SJSA1 (cell line): ENCODE data around the gene ARMC9. TPM values are rescaled to one million over a fixed set of nuclear protein-coding genes. Genes with fewer than 3 reads are reported as not detected.
"Not testable (repeated sequence)": the region's sequence is repeated elsewhere in the genome, so short reads cannot be mapped to it uniquely, and the experiment has no call there.

Experiments
- DNase-seq, 2 experiments: peaks; one replicate each; pipeline ENCODE4 v3.0.0-alpha.2; 2015 to 2020; ENCODE audit warnings: low spot score in 2 of 2, low read depth in 1 of 2
- H3K27ac ChIP-seq: fragments of 250-450 bp; sonication (Bioruptor Pico); 2 replicates; pipeline ENCODE4 v1.5.1; 2020; ENCODE audit warnings: mild to moderate bottlenecking, moderate library complexity
- H3K27me3 ChIP-seq: fragments of 250-450 bp; sonication (Bioruptor Pico); replicated peaks from 2 replicates; pipeline ENCODE4 v1.5.1; 2020; ENCODE audit warnings: mild to moderate bottlenecking, moderate library complexity
- H3K36me3 ChIP-seq: fragments of 250-450 bp; sonication (Bioruptor Pico); 2 replicates; pipeline ENCODE4 v1.5.1; 2020; ENCODE audit warnings: mild to moderate bottlenecking
- H3K4me1 ChIP-seq: fragments of 250-450 bp; sonication (Bioruptor Pico); replicated peaks from 2 replicates; pipeline ENCODE4 v1.6.1; 2021; ENCODE audit warnings: mild to moderate bottlenecking
- H3K4me3 ChIP-seq: fragments of 250-450 bp; sonication (Bioruptor Pico); 2 replicates; pipeline ENCODE4 v1.5.1; 2020; ENCODE audit warnings: mild to moderate bottlenecking
- H3K9me3 ChIP-seq: fragments of 250-450 bp; sonication (Bioruptor Pico); replicated peaks from 2 replicates; pipeline ENCODE4 v1.5.1; 2020; ENCODE audit warnings: mild to moderate bottlenecking
- total RNA-seq: library from RNA; depleted of rRNA; stranded (reverse); fragments of >200 nt; shearing (Covaris generic); gene quantifications from 2 replicates; pipeline ENCODE4 v1.2.3, GENCODE V29; 2014

Gene ARMC9
- total RNA-seq, 1 experiment from 2014 or later, result 19.1 TPM

DNA sequence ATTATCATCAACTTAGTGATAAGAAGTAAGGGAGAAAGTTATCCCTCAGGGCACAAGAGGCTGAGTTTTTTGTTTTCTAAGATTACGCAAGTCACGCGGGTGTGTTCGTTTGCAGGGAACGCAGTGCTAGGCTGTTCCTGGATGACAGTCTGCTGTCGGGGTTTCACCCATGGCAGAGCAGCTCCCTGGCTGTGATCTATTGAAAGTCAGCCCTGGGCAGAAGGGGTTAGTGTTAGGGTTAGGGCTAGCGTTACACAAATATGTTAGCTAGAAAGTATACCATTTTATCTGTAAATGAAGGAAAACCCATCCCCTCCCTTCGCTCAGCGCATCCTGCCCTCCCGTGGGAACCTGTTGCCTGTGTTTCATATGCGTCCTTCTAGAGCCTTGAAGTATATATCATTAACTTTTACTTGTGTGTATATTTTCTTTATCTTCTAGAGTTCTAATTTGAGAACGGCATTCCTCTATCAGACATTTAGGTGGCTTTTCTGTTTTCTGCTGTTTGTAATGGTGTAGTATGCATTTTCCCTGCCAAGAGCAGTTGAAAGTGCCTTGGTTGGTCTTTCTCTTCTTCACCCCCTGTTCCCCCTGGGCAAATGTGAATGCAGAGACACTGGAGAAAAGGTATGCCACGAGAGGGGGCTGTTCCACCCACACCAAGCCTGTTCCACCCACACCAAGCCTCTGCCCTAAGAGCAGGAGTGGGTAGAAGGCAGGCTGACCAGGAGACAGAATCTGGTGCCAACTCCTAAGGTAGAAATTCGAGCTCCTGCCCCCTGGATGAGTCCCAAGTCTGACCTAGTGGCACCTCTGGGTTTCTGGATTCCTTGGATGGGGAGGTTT is 47.0 kb downstream of the ARMC9 start:
- no peaks in the 10 kb centered on the region for H3K27me3 ChIP-seq
- H3K27ac ChIP-seq, result no peak overlapping the region
- peak in 1 of 2 experiments; percentile 26 for DNase-seq
- no peak overlapping the region for H3K4me3 ChIP-seq
- H3K4me1 ChIP-seq, result no peaks in the 10 kb centered on the region
- no peaks in the 10 kb centered on the region for H3K9me3 ChIP-seq
- no peaks in the 10 kb centered on the region for H3K36me3 ChIP-seq

DNA sequence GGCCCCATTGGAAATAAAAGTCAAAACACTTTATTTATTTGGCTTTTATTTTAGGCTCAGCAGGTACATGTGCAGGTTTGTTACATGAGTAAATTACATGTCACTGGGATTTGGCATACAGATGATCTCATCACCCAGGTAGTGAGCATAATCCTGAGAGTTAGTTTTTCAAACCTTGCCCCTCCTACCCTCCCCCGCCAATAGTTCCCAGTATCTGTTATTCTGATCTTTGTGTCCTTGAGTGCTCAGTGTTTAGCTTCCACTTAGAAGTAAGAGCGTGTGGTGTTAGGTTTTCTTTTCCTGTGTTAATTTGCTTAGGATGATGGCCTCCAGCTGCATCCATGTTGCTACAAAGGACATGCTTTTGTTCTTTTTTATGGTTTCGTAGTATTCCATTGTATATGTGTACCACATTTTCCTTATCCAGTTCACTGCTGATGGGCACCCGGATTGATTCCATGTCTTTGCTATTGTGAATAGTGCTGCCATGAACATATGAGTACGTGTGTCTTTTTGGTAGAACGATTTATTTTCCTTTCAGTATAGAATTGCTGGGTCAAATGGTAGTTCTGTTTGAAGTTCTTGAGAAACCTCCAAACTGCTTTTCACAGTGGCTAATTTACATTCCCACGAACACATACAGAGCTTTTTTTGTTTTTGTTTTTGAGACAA is 47.9 kb downstream of the ARMC9 start:
- Histone ChIP-seq H3K9me3 (no peaks in the 10 kb centered on the region), H3K27ac (no peak overlapping the region), H3K4me1 (no peaks in the 10 kb centered on the region), H3K4me3 (no peak overlapping the region), H3K36me3 (no peaks in the 10 kb centered on the region), H3K27me3 (no peaks in the 10 kb centered on the region)
- DNase-seq, result no peak

DNA sequence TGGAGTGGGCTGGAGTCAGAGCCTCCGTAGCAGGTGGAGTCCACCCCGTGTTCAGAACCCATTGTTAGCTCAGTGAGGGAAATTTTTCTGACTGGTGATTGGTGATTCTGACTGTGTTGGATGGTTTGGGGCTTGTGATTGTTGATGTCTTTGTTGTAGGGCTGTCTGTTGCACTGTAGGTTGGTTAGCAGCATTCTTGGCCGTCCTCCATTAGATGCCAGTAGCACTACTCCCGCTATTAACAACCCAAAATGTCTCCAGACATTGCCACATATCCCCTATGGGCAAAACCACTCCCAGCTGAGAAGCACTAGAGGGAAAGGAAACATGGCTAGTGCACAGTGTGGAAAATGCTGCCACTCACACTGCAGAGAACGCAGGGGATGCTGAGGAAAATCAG is 51.7 kb downstream of the ARMC9 start:
- Histone ChIP-seq H3K9me3 (no peaks in the 10 kb centered on the region), H3K4me3 (no peak overlapping the region), H3K36me3 (0 out of 2 replicates have a peak, but pooled peaks cover 3% of the 10 kb centered on the region), H3K4me1 (no peaks in the 10 kb centered on the region), H3K27me3 (no peaks in the 10 kb centered on the region), H3K27ac (no peak overlapping the region)
- DNase-seq, result no peak

DNA sequence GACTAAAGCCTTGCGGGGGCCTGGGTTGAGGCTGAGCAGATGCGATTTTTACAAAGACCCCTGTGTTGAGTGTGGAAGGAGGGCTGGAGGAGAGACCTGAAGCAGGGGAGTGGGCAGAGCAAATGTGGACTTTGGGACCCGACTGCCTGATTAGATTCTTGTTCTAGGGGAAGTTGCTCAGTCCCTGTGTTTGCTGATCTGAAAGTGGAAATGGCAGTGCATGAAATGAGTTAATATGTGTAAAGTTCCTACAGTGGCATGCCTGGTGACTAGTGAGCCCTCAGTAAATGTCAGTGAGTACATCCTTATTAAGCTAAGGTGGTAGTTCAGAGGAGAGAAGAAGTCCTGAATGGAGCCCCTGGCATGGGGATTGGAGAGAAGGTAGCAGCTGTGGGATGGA is 52.3 kb downstream of the ARMC9 start:
- Histone ChIP-seq H3K27me3 (no peaks in the 10 kb centered on the region), H3K27ac (no peak overlapping the region), H3K4me1 (no peaks in the 10 kb centered on the region), H3K4me3 (no peak overlapping the region), H3K36me3 (0 out of 2 replicates have a peak, but pooled peaks cover 3% of the 10 kb centered on the region), H3K9me3 (no peaks in the 10 kb centered on the region)
- no peak for DNase-seq

DNA sequence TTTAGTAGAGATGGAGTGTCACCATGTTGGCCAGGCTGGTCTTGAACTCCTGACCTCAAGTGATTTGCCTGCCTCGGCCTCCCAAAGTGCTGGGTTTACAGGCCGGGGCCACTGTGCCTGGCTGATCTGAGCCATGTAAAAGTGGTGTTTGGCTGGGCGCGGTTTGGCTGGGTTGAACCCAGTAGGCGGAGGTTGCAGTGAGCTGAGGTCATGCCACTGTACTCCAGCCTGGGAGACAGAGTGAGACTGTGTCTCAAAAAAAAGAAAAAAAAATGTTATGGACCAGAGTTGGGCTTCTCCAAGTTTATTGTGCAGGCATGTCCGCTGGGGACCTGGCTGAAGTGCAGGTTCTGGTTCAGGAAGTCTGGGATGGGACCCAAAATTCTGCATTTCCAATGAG is 54.9 kb downstream of the ARMC9 start:
- H3K27ac ChIP-seq, H3K4me1 ChIP-seq, H3K36me3 ChIP-seq, H3K9me3 ChIP-seq, DNase-seq, H3K4me3 ChIP-seq, H3K27me3 ChIP-seq: not testable (repeated sequence)

DNA sequence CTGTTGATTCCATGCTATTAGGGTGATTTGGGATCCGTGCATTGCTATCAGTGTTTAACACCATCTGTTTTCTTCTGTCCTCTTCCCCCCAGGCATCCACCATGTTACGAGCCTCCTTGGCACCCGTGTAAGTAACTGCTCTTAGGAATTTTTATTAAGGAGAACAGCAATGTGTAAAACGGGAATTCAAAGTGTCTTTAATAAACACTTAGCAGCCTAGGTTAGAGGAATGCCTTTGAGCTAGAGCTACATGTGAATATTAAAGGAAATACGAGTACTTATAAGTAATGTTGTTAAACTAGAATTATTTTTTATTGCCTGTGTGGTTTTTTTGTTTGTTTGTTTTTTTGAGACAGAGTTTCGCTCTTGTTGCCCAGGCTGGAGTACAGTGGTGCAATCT is 58.1 kb downstream of the ARMC9 start:
- DNase-seq, result no peak
- Histone ChIP-seq H3K27ac (no peak overlapping the region), H3K36me3 (0 out of 2 replicates have a peak, but pooled peaks cover 3% of the 10 kb centered on the region)

DNA sequence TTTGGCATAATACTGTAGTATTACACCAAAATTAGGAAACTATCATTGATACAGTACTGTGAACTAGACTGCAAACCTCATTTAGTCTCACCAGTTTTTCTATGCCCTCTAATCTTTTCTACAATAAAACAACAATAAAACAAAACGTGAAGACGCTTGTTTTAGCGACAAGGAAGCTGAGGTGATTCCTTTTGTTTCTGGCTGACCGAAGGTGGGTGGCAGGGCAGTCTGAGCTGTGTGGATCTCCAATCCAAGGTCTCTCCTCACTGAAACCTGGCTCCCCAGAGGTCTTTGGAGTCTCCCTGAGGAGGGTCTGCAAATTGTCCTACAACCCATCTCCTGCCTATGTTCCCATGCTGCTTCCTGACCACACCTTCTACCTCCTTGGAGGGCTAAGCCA is 59.3 kb downstream of the ARMC9 start:
- H3K9me3 ChIP-seq, result no peaks in the 10 kb centered on the region
- 0 out of 2 replicates have a peak, but pooled peaks cover 3% of the 10 kb centered on the region for H3K36me3 ChIP-seq
- no peaks in the 10 kb centered on the region for H3K27me3 ChIP-seq
- H3K27ac ChIP-seq, result no peak overlapping the region
- DNase-seq, result no peak
- H3K4me3 ChIP-seq, result no peak overlapping the region
- H3K4me1 ChIP-seq, result peaks cover 7% of the 10 kb centered on the region

More for the DNA sequence above, 58.1 kb downstream of the ARMC9 start:
- Histone ChIP-seq H3K27me3 (no peaks in the 10 kb centered on the region), H3K4me3 (no peak overlapping the region), H3K9me3 (no peaks in the 10 kb centered on the region), H3K4me1 (peaks cover 7% of the 10 kb centered on the region)

DNA sequence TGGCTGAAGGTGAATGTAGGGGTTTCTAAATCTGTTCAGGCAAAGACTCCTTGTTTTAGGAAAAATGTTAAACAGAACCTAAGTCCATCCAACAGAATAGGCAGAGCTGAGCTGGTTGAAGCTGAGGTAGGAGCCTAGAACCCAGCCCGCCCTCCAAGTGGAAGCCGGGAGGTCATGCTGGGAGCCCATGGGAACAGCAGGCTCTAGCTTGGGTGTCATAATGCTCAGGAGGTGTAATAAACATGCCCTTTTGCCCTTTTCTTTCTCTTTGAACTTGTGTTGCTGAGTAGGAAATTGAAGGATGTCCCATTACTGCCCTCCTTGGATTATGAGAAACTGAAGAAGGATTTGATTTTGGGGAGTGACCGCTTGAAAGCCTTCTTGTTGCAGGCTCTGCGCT is 60.3 kb downstream of the ARMC9 start:
- Histone ChIP-seq H3K4me3 (no peak overlapping the region), H3K27me3 (no peaks in the 10 kb centered on the region), H3K9me3 (no peaks in the 10 kb centered on the region), H3K4me1 (peaks cover 7% of the 10 kb centered on the region), H3K27ac (no peak overlapping the region), H3K36me3 (0 out of 2 replicates have a peak, but pooled peaks cover 3% of the 10 kb centered on the region)
- no peak for DNase-seq

DNA sequence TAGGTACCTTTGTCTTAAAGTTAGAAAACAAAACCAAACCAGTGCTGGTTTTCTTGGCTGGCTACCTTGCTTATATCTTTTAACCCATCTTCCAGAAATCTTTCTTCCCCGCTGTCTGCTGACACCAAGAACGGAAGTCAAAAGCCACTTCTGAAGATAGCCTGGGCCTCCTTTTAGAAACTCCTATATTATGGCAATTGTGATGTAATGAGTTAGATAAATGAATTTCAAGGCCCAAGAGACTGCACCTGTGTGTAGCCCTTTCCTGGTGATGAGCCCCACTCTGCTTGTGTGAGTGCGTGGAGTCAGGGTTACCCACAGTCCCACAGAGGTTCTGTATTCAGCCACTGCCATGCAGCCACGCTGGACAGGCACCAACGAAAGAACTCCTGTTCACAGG is 60.7 kb downstream of the ARMC9 start:
- DNase-seq, result no peak
- no peak overlapping the region for H3K4me3 ChIP-seq
- no peaks in the 10 kb centered on the region for H3K9me3 ChIP-seq
- 0 out of 2 replicates have a peak, but pooled peaks cover under 1% of the 10 kb centered on the region for H3K36me3 ChIP-seq
- H3K27ac ChIP-seq, result no peak overlapping the region
- H3K27me3 ChIP-seq, result no peaks in the 10 kb centered on the region
- peaks cover 7% of the 10 kb centered on the region for H3K4me1 ChIP-seq

DNA sequence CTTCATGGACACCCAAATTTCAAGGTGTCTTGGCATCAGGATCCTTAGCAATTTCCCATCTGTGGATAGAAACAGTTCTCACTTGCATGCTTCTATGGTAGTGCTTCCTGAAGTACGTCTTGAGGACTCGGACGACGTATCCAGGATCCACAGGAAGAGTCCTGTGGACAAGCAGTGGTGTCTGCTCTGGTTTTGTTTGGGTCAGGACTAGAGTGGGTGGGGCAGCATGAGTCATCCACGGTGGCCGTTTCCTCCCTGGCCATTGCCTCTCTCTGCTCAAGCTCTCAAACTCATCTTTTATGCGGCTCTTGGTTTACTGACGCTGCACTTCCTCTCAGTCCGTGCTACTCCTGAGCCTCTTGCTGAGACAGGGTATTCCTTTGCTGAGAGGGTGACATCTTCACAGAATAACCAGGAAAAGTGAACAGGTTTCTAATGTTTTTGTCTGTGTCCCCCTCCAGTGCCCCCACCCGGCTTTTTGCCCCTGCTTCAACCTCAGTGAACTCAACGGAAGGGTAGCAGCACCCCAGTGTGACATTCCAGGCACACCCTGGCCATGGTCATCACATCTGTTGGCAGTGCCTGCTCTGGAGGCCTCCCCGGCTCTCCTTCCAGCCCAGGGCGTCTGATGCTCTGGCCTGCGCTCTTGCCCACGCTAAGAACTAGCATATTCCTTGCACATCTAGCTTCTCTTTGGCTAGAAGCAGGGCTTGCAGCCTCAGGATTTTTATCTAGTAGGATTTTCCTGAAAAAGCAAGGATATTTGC is 62.2 kb downstream of the ARMC9 start:
- H3K27ac ChIP-seq, result no peak overlapping the region
- H3K4me3 ChIP-seq, result no peak overlapping the region
- H3K9me3 ChIP-seq, result no peaks in the 10 kb centered on the region
- peaks cover 7% of the 10 kb centered on the region for H3K4me1 ChIP-seq
- DNase-seq, result peak in 1 of 2 experiments; percentile 52
- no peaks in the 10 kb centered on the region for H3K36me3 ChIP-seq
- H3K27me3 ChIP-seq, result no peaks in the 10 kb centered on the region

DNA sequence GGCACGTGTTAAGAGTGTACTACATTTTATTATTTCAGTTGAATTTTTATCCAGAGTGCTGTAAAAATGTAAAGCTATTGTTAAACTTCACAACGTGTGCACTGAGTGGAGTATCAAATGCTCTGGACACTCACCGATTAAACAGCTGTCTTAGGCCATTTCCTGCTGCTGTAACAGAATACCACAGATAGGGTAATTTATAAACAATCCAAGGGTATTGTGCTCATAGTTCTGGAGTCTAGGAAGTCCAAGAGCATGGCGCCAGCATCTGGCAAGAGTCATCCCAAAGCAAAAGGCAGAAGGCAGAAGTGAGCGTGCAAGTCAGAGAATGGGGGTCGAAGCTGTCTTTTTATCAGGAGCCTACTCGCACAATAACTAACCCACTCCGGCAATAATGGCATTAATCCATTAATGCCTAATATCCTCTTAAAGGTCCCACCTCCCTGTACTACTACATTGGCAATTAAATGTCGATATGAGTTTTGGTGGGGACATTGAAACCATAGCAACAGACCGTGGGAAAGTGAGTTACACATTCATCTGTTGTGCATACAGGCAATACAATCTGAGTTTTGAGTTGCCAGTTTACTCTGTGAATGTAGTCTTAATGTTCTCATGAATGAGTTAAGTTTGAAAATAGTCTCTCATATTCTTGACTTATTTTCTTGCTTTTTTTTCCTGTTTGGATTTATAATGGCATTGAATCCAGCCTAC is 64.8 kb downstream of the ARMC9 start:
- DNase-seq, result no peak
- Histone ChIP-seq H3K27me3 (no peaks in the 10 kb centered on the region), H3K9me3 (no peaks in the 10 kb centered on the region), H3K36me3 (no peaks in the 10 kb centered on the region), H3K4me3 (no peak overlapping the region), H3K4me1 (peaks cover 7% of the 10 kb centered on the region), H3K27ac (no peak overlapping the region)

DNA sequence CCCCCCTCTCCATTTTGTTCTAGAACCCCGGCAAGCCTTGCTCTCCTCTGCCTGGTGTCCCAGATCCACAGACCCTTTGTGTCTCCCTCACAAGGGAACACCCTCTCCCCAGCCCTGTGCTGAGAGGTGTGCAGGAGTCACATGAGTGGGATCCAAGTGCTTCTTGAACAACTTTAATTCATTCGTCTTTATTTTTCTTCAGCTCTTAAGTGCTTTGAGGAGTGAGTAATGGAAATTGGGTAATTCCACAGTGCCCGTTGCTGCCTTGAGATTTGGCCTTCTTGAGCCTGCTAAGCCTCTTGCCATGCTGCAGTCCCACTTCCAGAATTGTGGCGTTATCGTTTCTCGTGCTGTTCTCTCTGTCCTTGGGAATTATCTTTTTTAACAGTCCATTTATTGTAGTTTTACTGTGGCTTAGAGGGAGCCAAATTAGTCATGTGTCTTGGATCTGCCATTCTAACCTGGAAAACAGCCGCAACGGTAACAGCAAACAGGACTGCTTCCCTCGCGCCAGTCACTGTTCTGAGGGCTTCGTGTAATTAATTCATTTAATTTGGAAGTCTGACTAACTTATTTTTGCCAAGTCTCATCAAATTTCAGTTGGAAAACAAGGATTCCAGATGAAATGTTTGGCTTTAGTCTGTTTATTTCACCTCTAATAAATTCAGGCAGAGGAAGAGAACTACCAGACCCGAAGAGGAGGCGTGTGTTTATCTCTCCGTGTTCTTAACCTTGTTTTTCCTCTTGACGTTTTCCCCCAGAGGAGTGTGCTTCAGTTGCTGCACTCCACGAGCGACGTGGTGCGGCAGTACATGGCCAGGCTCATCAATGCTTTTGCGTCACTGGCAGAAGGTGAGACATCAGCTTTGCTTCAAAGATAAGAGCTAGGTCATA is 72.0 kb downstream of the ARMC9 start:
- no peak for DNase-seq
- no peaks in the 10 kb centered on the region for H3K9me3 ChIP-seq
- H3K27me3 ChIP-seq, result no peaks in the 10 kb centered on the region
- H3K4me3 ChIP-seq, result no peak overlapping the region
- no peaks in the 10 kb centered on the region for H3K4me1 ChIP-seq
- H3K27ac ChIP-seq, result no peak overlapping the region
- peaks cover 11% of the 10 kb centered on the region; the same call in 1 of the 2 replicates for H3K36me3 ChIP-seq
